Parathyroid adenoma (tissue), 2 donors: ENCODE results near the gene CCND2.

Experiments used
- H2AFZ ChIP-seq: fragments of 300-600 bp; sonication (generic); one replicate; pipeline ENCODE4 v1.7.0; 2017; ENCODE audit warnings: antibody characterized with exemption, mild to moderate bottlenecking
- H3K27ac ChIP-seq: fragments of 300-600 bp; sonication (generic); one replicate; pipeline ENCODE4 v1.7.0; 2017
- H3K27me3 ChIP-seq: fragments of 300-600 bp; sonication (generic); one replicate; pipeline ENCODE4 v1.7.0; 2017; ENCODE audit warnings: low read length; ENCODE audit not compliant: control insufficient read depth, insufficient read depth
- H3K36me3 ChIP-seq: fragments of 300-600 bp; sonication (generic); one replicate; pipeline ENCODE4 v1.7.0; 2017; ENCODE audit warnings: low read length; ENCODE audit not compliant: control insufficient read depth, insufficient read depth
- H3K4me1 ChIP-seq: fragments of 300-600 bp; sonication (generic); one replicate; pipeline ENCODE4 v1.7.0; 2017; ENCODE audit warnings: control low read depth
- H3K4me2 ChIP-seq: fragments of 300-600 bp; sonication (generic); one replicate; pipeline ENCODE4 v1.7.0; 2017; ENCODE audit warnings: low read length
- H3K4me3 ChIP-seq: fragments of 300-600 bp; sonication (generic); one replicate; pipeline ENCODE4 v1.7.0; 2017; ENCODE audit warnings: low read depth, low read length
- H3K79me2 ChIP-seq: fragments of 300-600 bp; sonication (generic); one replicate; pipeline ENCODE4 v1.7.0; 2017; ENCODE audit warnings: control low read depth
- H3K9ac ChIP-seq: fragments of 300-600 bp; sonication (generic); one replicate; pipeline ENCODE4 v1.7.0; 2017; ENCODE audit warnings: mild to moderate bottlenecking
- H3K9me3 ChIP-seq: fragments of 300-600 bp; sonication (generic); one replicate; pipeline ENCODE4 v1.7.0; 2017; ENCODE audit warnings: low read length; ENCODE audit not compliant: control insufficient read depth
- TF ChIP-seq, protein P1 (sequence below): fragments of 300-600 bp; sonication (generic); IDR thresholded peaks from one replicate; pipeline ENCODE4 v1.7.0; 2017; ENCODE audit warnings: antibody characterized with exemption, mild to moderate bottlenecking
- donor health status: primary hyperparathyroidism.

Gene CCND2

DNA sequence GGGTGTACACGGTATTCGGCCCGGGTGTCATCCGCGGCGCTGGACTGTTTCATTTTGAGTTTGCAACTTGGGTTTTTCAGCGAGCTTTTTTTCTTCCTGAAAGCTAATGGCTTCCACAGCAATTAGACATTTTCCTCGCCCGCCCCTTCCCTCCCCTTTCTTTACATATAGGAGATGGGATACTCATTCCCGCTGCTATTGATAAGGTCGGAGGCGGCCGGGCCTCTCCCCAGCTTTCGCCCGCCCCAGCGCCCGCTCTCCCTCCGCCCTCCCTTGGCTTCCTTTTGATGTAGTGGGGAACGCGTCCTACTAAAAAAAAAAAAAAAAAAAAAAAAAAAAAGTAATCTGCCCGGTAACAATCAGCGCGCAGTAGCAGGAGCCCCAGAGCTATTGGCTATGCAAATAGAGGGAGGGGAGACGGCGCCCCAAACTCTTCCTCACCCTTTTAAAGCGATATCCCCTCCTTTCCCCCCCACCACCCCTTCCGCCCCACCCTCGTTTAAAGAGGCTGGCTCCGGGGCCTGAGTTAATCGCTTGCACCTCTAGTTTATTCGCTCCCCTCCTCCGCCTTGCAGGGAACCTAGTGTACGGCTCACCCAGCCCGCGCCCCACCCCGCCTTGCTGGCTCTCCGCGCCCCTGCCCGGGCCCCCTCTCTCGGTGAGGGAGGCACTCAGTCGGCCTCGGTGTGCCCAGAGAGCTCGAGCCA lies 1.7 kb upstream of the CCND2 start:
- Histone ChIP-seq H3K9me3 (no peaks in the 10 kb centered on the region), H3K4me1 (peaks cover 19% of the 10 kb centered on the region), H3K9ac (no peak overlapping the region), H3K4me3 (peak overlapping the region; percentile 79), H2AFZ (peak overlapping the region; percentile 59), H3K4me2 (peak overlapping the region; percentile 92), H3K27ac (peak overlapping the region; percentile 51), H3K27me3 (no peaks in the 10 kb centered on the region), H3K36me3 (no peaks in the 10 kb centered on the region), H3K79me2 (peaks cover 13% of the 10 kb centered on the region)
- TF ChIP-seq, protein P1, sequence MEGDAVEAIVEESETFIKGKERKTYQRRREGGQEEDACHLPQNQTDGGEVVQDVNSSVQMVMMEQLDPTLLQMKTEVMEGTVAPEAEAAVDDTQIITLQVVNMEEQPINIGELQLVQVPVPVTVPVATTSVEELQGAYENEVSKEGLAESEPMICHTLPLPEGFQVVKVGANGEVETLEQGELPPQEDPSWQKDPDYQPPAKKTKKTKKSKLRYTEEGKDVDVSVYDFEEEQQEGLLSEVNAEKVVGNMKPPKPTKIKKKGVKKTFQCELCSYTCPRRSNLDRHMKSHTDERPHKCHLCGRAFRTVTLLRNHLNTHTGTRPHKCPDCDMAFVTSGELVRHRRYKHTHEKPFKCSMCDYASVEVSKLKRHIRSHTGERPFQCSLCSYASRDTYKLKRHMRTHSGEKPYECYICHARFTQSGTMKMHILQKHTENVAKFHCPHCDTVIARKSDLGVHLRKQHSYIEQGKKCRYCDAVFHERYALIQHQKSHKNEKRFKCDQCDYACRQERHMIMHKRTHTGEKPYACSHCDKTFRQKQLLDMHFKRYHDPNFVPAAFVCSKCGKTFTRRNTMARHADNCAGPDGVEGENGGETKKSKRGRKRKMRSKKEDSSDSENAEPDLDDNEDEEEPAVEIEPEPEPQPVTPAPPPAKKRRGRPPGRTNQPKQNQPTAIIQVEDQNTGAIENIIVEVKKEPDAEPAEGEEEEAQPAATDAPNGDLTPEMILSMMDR: no peak

DNA sequence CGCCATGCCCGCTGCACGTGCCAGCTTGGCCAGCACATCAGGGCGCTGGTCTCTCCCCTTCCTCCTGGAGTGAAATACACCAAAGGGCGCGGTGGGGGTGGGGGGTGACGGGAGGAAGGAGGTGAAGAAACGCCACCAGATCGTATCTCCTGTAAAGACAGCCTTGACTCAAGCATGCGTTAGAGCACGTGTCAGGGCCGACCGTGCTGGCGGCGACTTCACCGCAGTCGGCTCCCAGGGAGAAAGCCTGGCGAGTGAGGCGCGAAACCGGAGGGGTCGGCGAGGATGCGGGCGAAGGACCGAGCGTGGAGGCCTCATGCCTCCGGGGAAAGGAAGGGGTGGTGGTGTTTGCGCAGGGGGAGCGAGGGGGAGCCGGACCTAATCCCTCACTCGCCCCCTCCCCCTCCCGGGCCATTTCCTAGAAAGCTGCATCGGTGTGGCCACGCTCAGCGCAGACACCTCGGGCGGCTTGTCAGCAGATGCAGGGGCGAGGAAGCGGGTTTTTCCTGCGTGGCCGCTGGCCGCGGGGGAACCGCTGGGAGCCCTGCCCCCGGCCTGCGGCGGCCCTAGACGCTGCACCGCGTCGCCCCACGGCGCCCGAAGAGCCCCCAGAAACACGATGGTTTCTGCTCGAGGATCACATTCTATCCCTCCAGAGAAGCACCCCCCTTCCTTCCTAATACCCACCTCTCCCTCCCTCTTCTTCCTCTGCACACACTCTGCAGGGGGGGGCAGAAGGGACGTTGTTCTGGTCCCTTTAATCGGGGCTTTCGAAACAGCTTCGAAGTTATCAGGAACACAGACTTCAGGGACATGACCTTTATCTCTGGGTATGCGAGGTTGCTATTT lies 914 bp upstream of the CCND2 start:
- peak overlapping the region; percentile 79 for H3K4me3 ChIP-seq
- no peak overlapping the region for H3K9ac ChIP-seq
- H3K9me3 ChIP-seq: no peaks in the 10 kb centered on the region
- H3K4me2 ChIP-seq: peak overlapping the region; percentile 68
- no peaks in the 10 kb centered on the region for H3K36me3 ChIP-seq
- H2AFZ ChIP-seq: peak overlapping the region; percentile 54
- TF ChIP-seq, protein P1: no peak
- H3K27ac ChIP-seq: peak overlapping the region; percentile 7
- no peaks in the 10 kb centered on the region for H3K27me3 ChIP-seq
- peaks cover 21% of the 10 kb centered on the region for H3K79me2 ChIP-seq
- H3K4me1 ChIP-seq: peaks cover 23% of the 10 kb centered on the region

DNA sequence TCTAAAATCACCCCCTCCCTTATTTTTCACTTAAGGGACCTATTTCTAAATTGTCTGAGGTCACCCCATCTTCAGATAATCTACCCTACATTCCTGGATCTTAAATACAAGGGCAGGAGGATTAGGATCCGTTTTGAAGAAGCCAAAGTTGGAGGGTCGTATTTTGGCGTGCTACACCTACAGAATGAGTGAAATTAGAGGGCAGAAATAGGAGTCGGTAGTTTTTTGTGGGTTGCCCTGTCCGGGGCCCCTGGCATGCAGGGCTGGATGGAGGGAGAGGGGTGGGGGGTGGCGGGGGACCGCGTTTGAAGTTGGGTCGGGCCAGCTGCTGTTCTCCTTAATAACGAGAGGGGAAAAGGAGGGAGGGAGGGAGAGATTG lies 300 bp upstream of the CCND2 start:
- H3K4me1 ChIP-seq: peaks cover 27% of the 10 kb centered on the region
- H3K79me2 ChIP-seq: peaks cover 27% of the 10 kb centered on the region
- H3K4me2 ChIP-seq: peak overlapping the region; percentile 68
- no peaks in the 10 kb centered on the region for H3K27me3 ChIP-seq
- H3K27ac ChIP-seq: no peak overlapping the region
- H3K4me3 ChIP-seq: peak overlapping the region; percentile 79
- H3K9ac ChIP-seq: no peak overlapping the region
- H3K36me3 ChIP-seq: no peaks in the 10 kb centered on the region
- H2AFZ ChIP-seq: no peak overlapping the region
- TF ChIP-seq, protein P1: no peak
- no peaks in the 10 kb centered on the region for H3K9me3 ChIP-seq

DNA sequence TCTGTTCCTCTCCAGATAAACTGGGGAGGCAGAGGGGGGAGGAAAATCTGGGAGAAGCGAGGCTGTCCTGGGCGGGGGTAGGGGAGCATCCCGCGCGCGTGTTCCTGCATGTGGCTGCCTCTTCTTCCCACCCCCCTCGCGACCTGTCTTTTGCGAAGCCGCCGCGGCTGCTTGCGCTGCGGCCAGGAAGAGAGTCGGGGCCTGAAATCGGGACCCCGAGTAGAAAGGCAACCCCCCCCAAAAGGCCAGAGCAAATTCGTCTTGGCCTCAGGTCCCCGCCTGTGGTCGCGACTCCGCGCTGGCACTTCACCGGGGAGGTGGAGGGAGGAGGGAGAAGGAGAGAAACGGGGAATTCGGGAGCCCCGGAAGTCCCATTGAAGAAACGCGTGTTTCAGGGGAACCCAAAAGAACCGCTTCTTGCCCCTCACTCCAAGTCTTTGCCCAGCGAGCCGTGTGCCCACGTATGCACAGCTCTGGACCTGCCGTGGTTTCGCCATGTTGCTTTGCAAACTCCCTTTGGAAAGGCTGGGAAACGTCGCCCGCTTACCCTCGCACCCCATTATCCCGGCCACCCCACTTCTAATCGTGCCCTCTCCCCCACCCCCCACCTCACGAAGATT lies 944 bp downstream of the CCND2 start:
- H3K79me2 ChIP-seq: peaks cover 40% of the 10 kb centered on the region
- peak overlapping the region; percentile 79 for H3K4me3 ChIP-seq
- TF ChIP-seq, protein P1: no peak
- H3K9me3 ChIP-seq: no peaks in the 10 kb centered on the region
- no peaks in the 10 kb centered on the region for H3K36me3 ChIP-seq
- H3K9ac ChIP-seq: peak overlapping the region; percentile 68
- no peaks in the 10 kb centered on the region for H3K27me3 ChIP-seq
- H3K4me2 ChIP-seq: peak overlapping the region; percentile 68
- peak overlapping the region; percentile 92 for H3K27ac ChIP-seq
- H3K4me1 ChIP-seq: peaks cover 33% of the 10 kb centered on the region
- peak overlapping the region; percentile 81 for H2AFZ ChIP-seq
